ENCODE measurements around the gene KCNF1.
"Not testable (repeated sequence)": the region's sequence is repeated elsewhere in the genome, so short reads cannot be mapped to it uniquely, and the experiment has no call there.

KCNF1 gene

DNA sequence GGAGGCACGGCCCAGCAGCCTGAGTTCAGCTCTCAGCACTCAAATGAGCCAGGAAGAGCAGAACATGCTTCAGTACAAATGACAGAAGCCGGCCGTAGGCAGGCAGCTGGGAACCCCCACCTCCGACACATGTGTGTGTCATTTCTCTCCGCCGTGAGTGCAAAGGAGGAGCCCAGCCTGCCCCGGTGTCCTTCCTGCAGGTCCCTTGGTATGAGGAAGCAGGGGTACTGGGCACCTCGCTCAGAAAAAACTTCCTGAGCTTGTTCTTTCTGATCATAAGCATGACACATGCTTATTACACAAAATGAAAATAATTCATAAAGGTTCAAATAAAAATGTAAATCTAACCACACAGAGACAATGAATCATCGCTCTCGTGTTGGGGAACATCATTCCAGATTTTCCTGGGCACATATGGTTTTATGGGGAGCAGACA, 35.3 kb downstream of the KCNF1 start:
- no peak for DNase-seq

DNA sequence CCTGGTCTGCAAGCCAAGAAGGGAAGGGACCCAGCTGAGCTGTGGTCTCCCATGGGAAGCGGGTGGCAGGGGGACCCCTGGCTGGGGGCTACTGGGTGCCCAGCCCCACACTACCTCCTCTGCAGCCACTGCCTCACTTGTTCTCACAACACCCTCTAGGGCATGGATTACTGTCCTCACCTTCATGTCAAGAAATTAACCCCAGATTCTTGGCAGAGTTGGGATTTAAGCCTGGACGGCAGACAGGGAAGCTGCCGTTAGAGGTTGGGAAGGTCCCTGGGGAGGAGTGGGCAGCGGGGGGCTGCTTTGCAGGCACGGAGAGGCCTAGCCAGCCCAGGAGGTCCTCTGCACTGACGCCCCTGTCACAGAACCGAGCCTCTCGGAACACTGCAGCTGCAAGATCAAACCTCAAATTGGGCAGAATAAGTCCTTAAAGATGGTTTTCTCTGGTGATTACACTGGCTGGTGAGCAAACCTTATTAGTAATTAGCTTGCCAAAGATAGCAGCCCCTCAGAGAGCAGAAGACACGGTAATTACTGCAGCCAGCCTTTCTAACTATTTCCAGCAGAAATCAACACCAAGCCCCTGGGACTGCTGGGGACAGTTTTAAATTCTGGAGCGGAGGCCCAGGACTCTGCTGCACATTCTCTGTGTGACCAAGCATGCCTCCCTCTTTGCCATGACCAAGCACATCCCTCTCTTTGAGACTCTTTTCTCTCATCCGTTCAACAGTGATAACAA, 35.9 kb downstream of the KCNF1 start:
- DNase-seq: no peak

DNA sequence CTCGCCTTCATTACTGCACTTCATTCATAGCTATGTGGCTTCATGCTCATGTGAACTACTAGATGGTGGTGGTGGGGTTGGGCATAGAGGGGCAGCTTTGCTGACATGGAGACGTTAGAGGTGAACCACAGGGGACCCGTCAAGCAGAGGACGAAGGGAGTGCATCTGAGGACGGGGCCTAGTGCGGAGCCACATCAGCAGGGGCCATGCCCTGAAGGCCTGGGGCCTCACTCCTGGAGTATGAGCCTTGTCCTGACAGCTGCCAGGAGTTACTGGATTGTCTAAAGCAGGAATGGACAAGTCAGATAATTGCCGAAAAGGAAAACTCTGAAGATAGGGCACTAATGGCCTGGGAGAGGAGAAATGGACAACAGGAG, 36.4 kb downstream of the KCNF1 start:
- DNase-seq: no peak

DNA sequence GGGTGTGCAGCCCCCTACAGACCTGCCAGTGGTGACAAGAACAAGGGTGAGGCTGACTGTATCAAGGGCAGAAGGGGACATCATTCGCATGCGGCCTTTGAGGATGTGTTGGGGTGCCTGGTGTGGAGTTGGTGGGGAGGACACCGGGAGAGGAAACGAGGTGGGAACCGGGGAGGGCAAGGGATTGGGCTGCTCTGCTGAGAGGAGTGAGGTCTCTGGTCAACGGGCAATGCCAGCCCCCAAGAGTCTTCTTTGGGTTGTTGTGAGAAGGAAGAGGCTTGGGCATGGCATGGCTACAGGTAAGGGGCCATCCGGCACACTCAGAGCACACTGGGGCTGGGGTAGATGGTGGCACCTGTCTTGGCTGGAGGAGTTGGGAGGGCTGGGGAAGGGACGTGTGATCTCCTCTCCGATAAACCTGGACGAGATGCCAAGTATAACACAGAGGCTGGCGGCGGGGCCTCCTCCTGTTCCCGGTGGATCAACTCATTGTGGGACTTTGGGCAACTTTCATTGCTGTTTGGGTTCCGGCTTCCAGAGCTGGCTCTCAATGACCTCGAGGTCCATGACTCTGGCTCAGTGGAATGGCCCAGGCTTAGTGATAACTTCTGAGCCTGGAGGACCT, 37.0 kb downstream of the KCNF1 start:
- DNase-seq: no peak

DNA sequence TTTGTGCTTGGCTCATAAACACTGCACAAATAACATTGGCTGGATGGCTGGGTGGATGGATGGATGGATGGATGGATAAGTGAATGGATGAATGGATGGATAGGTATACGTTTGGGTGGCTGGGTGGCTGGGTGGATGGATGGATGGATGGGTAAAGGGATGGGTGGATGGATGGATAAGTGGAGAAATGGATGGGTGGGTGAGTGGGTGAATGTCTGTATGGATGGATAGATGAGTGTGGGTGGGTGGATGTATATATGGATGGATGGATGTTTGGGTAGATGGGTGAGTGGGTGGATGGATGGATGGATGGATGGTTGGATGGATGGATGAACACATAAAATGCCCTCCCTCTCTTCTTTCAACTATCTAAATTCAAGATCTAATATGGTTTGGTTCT, 38.1 kb downstream of the KCNF1 start:
- DNase-seq: no peak

DNA sequence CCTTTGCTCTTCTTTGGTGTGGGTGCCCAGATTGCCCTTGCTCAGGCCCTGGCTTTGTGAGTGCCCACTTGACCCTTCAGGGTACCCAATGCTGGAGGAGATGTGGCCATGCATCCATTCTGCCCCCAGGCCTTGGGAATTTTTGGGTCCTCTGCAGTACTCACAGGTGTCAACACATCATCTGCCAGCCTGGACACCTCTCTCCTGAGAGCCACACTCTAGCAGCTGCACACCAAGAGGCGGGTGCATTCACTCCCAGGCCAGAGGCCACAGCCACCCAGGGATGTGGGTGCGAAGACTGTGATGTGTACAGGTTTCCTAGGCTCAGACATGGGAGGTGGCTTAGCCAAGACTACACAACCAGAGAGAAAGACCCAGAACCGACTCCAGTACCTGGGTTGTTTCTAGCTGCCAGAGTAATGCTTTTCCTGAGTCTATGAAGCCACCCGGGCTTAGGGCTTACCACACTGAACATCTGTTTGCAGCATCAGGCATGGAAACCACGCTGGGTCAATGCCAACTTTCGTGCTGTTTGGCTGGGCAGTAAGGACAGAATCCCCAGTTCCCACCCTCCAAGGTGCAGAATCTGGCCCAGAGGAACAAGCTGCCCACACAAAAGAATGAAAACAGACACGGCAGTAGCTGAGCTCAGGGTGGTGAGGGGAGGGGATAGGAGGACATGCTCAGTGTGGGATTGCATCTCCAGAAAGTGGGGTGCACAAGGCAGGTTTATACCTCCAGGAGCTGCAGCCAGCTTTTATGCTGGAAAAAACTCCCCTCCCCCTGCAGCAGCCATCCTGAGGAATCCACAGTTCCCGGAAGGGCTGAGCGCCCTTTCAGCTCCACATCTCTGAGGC, 40.1 kb downstream of the KCNF1 start:
- DNase-seq: no peak

DNA sequence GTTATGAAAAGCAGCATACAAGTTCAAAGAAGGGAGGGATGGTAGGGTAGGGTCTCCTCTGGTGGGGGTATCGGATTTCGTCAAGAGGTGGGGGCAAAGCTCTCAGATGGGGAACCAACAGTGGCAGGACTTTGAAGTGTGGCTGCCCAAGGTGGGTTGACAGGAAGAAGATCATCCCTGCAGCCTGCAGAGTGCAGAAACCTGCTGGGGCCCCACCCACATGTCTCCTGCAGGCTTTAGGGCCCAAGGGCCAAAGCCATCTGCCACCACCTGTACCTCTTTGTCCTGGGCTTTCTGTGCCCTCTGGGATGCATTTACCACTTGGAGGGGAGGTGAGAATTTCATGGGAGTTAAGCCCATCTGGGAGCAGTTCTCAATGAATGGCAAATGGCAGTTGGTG, 42.7 kb downstream of the KCNF1 start:
- DNase-seq: no peak

DNA sequence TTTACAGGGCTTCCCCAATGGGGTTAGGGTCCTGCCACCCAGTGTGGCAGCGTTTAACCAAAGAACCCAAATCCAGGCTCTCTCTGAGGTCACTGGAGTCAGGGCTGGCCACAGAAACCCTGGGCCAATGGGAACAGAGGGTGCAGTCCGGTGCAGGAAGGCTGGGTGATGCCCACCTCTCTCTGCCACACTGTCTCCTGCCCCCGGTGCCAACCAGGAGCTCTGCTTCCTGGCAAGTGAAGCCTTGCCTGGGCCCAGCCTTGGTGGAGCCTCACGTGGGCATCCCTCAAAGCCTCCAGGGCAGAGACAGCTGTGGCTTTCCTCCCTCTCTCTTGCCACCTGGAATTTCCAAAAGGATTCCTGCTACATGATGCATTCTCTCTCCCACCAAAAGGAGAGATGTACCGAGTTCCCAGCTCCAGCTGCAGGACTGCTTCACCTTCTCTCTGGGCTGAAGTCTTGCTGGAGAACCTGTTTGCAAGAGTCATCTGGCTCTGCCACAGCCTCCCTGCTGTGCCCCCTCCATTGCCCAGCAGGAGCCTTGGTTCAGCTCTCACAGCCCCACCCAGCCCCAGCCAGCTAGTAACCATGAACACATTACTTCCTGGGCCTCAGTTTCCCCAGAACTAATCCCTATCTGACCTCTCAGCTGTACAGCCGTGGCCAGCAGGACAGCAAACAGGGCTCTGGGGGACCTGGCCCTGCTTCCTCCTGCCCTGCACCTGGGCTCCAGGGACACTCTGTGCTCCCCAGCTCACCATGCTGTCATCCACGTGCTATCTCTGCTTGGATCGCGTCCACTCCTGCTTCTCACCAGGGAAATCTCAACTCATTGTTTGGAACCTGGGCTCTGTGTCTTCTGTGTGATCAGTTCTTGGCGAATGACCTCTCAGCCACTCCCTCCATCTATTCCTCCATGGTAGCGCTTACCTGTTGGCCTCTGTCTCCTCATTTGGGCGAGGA, 43.4 kb downstream of the KCNF1 start:
- DNase-seq: no peak

DNA sequence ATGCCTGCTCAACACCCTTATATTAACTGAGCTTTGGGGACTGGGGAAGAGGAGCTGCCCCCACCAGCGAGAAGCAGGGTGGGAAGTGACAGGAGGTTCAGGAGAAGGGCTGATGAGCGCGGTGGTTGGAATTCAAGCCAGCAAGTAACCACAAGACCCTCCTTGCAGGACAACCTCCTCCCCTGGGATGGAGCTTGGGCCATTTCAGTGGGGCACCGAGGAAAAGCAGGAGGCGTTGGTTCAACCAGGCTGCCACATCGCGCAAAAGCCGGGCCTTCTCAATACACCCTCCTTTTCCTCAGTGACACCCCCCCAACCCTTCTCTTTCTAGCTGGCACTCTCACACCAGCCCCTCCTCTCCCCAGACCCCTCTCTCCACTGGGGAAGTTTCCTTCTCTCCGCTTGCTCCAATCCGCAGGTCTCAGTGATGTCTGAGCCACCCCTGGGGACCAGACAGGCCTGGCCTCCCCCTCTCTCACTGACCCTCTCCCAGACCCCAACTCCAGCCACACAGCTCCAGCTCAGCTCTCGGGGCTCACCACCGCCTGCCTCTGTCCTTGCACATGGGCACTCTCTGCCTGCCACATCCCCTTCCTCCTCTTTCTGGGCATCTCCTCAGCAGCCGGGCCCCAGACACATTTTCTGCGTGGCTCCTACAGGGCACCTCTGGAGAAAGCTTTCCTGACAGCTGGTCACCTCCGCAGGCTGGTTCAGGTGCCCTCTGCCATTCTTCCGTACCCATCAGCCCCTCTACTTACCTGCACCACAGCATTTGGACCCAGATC, 44.5 kb downstream of the KCNF1 start:
- no peak for DNase-seq

DNA sequence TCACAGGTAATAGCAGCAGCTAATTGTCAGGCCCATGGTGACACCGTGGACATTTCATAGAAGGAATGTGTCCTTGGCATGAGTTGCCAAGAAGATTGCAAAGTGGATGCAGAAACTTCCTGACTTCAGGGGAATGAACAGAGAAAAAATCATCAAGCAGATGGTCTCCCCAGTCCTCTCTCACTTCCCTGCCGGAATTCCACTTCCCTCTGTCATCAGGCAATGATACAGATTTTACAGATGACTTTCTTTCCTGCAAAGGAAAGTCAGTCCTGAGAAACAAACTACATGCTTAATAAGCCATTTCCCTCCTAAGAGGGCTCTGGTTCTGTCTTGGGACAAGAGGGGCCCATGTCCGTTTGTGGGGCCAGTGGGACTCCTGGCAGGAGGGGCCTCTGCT, 45.7 kb downstream of the KCNF1 start:
- no peak for DNase-seq

DNA sequence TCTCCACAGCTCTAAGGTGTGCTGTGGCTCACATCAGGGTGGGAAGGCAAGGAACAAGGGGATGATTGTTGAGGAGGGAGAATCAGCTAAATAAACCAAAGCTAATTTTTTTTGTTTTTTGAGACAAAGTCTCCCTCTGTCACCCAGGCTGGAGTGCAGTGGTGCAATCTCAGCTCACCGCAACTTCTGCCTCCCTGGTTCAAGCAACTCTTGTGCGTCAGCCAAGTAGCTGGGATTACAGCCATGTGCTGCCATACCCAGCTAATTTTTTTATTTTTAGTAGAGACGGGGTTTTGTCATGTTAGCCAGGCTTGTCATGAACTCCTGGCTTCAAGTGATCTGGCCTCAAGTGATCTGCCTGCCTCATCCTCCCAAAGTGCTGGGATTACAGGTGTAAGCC, 46.7 kb downstream of the KCNF1 start:
- not testable (repeated sequence) for DNase-seq

DNA sequence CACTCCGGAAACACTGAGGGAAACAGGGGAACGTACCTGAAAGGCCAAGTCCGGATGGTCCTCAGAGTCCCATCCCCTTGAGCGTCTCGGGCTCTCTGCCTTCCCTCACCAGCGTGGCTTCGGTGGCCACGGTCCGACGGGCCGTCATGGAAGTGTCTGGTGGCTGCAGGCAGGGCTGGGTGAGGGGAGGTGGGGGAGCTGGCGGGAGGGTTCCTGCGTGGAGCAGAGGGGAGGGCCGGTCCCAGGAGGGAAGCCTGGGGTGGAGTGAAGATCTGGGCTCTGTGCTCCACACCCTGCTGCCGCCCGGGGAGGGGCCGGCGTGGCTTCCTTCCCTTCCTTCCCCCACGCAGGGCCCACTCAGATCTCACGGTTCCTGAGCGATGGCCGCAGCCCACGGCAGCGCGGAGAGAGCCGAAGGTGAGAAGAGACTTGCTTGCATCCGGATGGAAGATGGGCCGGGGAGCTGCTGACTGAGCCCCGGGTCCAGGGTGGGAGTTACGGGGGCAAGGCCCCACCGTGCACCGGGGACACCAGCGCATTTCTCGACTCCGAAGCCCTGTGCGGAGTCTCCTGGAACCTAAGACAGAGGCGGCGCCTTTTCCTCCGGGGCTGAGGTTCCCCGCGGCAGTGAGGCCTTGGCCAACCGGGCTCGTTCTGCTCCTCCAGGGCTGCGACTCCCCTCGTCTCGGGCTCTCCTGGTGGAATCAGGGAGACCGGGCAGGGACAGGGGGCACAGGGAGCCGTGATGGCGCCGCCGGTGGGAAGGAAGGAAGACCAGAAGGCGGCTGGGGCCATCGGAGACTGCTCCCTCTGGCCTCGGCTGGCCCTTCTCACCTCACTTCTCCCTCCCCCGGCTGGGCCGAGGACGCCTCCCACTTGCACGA, 49.1 kb downstream of the KCNF1 start:
- no peak for DNase-seq

DNA sequence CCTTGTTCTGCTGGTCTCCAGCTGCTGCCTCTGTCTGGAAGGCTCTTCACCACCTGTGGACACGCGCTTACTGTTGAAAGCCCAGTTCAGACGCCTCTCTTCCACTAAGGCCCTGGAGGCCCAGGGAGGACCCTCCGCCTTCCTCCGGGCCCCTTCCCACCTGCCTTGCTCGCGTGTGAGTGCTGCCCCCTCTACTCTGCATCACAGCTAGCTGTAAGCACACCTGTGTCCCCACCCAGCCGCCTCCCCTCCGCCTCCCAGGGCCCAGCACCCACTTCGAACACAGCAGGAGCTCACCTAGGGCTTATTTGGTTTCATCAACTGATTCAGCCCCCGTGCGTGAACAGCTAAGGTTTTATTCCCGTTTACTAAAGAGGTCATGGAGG, 49.7 kb downstream of the KCNF1 start:
- no peak for DNase-seq

DNA sequence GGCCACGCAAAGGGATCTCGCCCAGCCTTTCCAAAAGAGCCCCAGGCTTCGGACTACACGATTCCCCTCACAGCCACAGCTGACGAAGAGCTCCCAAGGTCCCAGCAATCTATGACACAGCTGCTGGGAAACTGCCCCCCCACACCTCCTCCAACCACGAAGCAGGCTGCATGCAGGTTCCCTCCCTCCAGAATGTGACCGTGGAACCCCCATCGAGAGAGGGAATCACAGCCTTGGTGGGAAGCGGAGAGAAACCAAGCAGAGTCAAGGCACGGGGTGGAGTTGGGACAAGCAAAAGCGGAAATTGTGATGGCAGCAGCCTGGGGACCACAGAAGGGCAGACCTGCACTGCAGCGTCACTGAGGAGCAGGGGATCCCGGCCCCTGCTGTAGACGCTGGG, 50.3 kb downstream of the KCNF1 start:
- no peak for DNase-seq

DNA sequence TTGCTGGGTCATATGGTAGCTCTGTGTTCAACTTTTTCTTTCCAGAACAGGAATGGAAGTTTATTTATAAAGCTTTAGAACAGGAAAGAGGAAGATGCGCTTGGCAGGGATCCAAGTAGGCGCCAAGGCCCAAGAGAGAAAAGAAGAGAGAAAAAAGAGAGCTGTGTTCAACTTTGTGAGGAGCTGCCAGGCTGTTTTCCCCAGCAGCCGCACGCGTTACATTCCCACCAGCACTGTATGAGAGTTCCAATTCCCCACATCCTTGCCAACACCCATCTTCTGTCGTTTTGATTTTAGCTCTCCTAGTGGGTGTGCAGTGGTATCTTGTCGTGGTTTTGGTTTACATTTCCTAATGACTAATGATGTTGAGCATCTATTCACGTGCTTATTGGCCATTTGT, 51.4 kb downstream of the KCNF1 start:
- no peak for DNase-seq
